AG10803 (cell line): ENCODE data around the gene CCDC97.

Experiments
- DNase-seq: peaks from one replicate; pipeline ENCODE4 v3.0.0; 2010; ENCODE audit warnings: low read depth
- H3K4me3 ChIP-seq: 2 replicates; pipeline ENCODE4 v1.5.1; 2011; ENCODE audit warnings: mild to moderate bottlenecking, low read length, control low read depth
- TF ChIP-seq, protein P1 (sequence below): conservative IDR thresholded peaks from 2 replicates; pipeline ENCODE4 v1.5.1; 2011; ENCODE audit warnings: mild to moderate bottlenecking, low read length, control low read depth, inconsistent platforms

The CCDC97 gene

DNA sequence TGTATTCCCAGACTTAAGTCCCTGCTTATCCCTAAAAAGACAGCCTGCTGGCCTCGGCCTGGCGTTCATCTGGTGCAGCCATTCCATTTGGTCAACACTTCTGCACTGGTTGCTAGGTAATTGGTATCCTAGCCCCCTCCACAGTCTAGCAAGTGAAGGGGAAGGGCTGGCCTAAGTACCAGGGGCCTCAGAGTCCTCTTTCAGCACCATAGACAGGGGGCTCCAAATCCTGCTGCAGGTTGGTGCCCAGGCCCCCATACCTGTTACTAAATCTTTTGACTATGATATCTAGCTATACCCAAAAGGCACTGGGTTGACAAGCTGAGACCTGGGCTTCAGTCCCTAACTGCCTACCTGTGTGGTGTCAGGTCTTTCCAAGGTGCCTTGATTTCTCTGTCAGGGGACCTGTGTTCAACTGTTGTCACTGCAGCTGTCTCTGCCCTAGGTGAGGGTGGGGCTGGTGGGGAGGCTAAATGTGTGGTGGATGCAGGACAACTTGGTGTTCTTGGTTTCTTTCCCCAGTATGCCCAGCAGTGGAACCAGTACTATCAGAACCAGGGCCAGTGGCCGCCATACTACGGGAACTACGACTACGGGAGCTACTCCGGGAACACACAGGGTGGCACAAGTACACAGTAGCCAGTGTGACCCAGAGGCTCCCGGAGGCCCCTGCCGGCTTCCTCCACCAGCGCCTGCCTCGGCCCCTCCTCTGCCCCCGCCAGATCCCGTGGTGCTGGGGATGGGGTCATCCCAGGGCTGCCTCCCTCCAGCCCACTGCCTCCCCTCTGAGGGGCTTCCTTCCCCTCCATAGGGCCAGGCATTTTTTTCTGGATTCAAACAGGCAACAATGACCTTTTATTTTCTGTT, 3.8 kb upstream of the CCDC97 start:
- DNase-seq: no peak
- TF ChIP-seq, protein P1, sequence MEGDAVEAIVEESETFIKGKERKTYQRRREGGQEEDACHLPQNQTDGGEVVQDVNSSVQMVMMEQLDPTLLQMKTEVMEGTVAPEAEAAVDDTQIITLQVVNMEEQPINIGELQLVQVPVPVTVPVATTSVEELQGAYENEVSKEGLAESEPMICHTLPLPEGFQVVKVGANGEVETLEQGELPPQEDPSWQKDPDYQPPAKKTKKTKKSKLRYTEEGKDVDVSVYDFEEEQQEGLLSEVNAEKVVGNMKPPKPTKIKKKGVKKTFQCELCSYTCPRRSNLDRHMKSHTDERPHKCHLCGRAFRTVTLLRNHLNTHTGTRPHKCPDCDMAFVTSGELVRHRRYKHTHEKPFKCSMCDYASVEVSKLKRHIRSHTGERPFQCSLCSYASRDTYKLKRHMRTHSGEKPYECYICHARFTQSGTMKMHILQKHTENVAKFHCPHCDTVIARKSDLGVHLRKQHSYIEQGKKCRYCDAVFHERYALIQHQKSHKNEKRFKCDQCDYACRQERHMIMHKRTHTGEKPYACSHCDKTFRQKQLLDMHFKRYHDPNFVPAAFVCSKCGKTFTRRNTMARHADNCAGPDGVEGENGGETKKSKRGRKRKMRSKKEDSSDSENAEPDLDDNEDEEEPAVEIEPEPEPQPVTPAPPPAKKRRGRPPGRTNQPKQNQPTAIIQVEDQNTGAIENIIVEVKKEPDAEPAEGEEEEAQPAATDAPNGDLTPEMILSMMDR: no peak
- no peak overlapping the region for H3K4me3 ChIP-seq

DNA sequence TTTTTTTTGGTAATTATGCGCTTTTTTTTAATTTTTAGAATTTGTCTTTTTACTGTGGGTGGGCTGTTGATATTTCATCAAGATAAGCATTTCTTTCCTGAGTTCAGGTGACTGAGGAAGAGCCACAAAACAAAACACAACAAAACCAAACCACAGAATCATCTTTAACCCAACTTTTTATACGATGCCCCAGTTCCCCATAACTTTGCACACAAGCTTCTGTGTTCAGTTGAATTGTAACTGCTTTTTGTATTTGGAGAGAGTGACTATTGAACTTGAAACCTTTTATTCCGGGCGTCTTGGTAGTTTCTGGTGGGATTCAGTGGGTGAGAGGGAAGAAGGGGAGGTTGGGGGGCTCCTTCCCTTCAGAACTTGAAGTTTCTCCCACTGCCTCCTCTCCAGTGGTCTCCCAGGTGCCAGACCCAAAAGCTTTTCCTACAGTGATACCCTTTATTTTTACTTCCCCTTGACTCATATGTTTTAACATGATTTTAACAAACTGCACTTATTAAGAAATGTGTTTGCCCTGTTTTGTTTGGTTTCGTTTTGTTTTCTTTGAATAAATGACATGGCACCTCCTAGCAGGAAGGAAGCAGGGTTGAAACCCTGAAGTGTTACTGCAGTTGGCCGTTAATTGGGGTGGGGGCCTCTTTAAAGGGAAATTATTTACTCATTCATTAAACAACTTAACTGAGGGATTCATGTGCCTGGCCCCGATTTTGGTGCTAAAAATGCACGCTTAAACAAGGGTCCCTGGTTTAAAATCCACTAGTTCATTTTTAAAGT, 2.7 kb upstream of the CCDC97 start:
- no peak for DNase-seq
- TF ChIP-seq, protein P1: no peak

DNA sequence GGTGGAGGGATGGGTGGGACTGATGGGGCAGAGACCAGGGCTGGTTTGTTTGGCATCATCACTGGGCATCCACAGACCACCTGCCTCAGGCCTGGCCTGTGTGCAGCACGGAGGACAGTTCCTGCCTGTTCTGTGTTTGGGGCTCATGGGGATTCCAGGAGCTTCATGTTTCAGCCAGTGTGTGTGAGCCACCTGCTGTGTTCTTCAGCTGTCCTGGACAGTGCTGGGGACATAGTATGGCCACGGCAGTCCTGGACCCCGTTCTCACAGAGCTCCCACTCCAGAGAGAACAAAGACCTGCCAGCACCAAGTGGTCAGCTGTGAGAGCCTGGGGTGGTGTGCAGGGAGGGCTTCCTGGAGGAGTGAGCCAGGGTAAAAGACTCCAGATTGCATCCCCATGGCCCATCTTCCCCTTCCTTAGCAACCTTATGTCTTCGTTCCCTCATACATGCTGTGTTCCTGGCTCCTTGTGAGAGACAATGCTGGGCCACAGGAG, 2.0 kb upstream of the CCDC97 start:
- no peak for DNase-seq
- H3K4me3 ChIP-seq: no peak overlapping the region
- TF ChIP-seq, protein P1: no peak

More for the DNA sequence above, 2.7 kb upstream of the CCDC97 start:
- no peak overlapping the region for H3K4me3 ChIP-seq

DNA sequence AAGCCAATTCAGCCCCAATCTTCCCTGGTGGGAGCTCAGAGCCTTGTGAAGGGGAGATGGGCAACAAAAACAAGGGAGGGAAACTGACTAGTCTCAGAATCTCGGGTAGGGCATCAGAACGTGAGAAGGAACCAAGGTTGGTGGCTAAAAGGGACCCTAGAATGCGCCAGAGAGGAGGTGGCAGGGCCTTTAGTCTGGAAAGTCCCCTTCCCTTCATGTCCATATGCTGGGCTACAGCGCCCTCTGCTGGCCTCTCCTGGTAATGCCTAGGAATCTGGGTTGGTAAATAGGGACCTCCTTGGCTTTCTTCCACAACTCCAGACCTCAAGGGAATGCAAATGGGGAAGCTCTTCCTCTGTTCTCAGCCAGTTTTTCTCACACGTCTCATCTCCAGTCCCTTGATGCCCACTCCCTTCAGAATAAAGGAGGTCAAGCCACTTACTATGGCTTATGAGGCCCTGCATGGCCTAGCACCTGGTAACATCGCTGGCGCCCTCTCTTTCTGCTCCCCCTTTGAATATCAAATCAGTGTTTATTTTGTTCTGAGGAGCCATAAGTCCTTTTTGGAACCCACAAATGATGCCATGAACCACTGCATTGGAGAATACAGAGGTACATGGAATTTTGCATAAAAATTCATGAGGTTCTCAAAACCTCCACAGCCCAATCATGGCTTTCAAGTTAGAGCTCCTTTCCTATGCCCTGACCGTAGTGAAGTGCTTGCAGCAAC, 1.4 kb upstream of the CCDC97 start:
- TF ChIP-seq, protein P1: peak; percentile 98
- peak overlapping the region; percentile 95 for H3K4me3 ChIP-seq
- DNase-seq: peak; percentile 85

DNA sequence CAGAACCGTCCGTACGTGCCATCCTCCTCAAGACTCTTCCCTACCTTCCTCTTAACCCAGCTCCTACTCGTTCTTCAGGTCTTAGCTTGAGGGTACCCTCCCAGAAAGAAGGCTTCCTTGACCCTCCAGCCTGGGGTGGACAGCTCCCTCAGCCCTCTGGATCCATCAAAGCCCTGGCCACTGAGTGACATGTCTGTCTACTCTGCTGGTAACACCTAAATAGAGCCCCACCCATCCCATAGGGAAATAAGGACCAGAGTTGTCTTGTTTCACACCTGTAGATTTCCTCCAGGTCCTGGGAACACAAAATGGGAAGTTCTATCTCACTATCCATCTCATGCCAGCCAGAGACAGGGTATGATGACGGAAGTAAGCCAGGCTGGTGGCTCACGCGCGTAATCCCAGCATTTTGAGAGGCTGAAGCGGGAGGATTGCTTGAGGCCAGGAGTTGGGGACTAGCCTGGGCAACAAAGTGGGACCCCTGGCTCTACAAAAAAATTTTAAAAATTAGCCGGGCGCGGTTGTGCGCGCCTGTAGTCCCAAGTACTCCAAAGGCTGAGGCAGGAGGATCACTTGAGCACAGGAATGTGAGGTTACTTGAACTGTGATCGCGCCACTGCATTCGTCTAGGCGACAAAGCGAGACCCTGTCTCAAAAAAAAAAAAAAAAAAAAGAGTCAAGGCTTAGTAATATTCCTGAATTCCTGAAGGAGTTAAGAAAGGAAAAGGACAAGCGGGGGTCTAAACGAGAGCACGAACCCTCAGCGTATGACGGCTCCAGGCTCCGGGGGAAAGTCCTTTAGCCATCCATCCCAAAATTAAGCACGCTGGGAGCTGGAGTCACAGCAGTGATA, 566 bp upstream of the CCDC97 start:
- TF ChIP-seq, protein P1: no peak
- H3K4me3 ChIP-seq: peak overlapping the region; percentile 95
- peak; percentile 33 for DNase-seq

DNA sequence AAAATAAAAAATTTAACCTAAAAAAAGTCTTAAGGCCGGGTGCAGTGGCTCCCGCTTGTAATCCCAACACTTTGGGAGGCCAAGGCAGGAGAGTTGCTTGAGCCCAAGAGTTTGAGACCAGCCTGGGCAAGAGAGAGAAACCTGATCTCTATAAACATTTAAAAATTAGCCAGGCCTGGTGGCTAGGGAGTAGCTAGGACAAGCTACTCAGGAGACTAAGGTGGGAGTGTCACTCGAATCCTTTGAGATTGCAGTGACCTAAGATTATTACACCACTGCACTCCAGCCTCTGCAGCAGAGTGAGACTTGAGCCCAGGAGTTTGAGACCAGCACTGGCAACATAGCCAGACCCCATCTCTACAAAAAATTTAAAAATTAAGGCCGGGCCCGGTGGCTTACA, 1.1 kb downstream of the CCDC97 start:
- H3K4me3 ChIP-seq: peak overlapping the region; percentile 95
- DNase-seq: no peak
- TF ChIP-seq, protein P1: no peak
